Astrocyte (in vitro differentiated cells and primary cell): ENCODE data around the gene CTSD. TPM values are rescaled to one million over a fixed set of nuclear protein-coding genes. Genes with fewer than 3 reads are reported as not detected.

Experiments
- DNase-seq: peaks from one replicate; pipeline ENCODE4 v3.0.0-alpha.2; 2010; ENCODE audit warnings: low read depth
- FAIRE-seq: peaks from 2 replicates; lab custom pipeline; 2011; peaks lifted over from hg19 to GRCh38; lab: Jason Lieb, UNC
- H2AFZ ChIP-seq: 2 replicates; pipeline ENCODE4 v1.6.0; 2012; ENCODE audit warnings: low read depth, low read length, inconsistent platforms
- H3K27ac ChIP-seq: 2 replicates; pipeline ENCODE4 v1.5.1; 2011; ENCODE audit warnings: low read depth, low read length, inconsistent platforms
- H3K27me3 ChIP-seq: 2 replicates; pipeline ENCODE4 v1.6.0; 2011; ENCODE audit warnings: low read length, inconsistent platforms; ENCODE audit not compliant: insufficient read depth
- H3K36me3 ChIP-seq: 2 replicates; pipeline ENCODE4 v1.5.1; 2011; ENCODE audit warnings: low read length, inconsistent platforms; ENCODE audit not compliant: insufficient read depth
- H3K4me1 ChIP-seq: 2 replicates; pipeline ENCODE4 v1.5.1; 2011; ENCODE audit warnings: low read length, inconsistent platforms; ENCODE audit not compliant: insufficient read depth
- H3K4me2 ChIP-seq: 2 replicates; pipeline ENCODE4 v1.6.0; 2012; ENCODE audit warnings: low read length, inconsistent platforms
- H3K4me3 ChIP-seq: 2 replicates; pipeline ENCODE4 v1.5.1; 2011; ENCODE audit warnings: low read depth, mild to moderate bottlenecking, low read length, inconsistent platforms; ENCODE audit not compliant: insufficient read depth
- H3K79me2 ChIP-seq: 2 replicates; pipeline ENCODE4 v1.6.0; 2012; ENCODE audit warnings: mild to moderate bottlenecking, low read length, inconsistent platforms; ENCODE audit not compliant: insufficient read depth
- H3K9ac ChIP-seq: 2 replicates; pipeline ENCODE4 v1.6.0; 2012; ENCODE audit warnings: mild to moderate bottlenecking, low read length, inconsistent platforms
- H3K9me3 ChIP-seq: 2 replicates; pipeline ENCODE4 v1.5.1; 2012; ENCODE audit warnings: low read depth, mild to moderate bottlenecking, low read length, inconsistent platforms; ENCODE audit not compliant: insufficient read depth
- H4K20me1 ChIP-seq: 2 replicates; pipeline ENCODE4 v1.6.0; 2012; ENCODE audit warnings: low read length, inconsistent platforms; ENCODE audit not compliant: insufficient read depth
- H3K27ac Mint-ChIP-seq: one replicate; pipeline ENCODE4 v1.8.0; 2021; ENCODE audit warnings: mild to moderate bottlenecking, mixed read lengths; ENCODE audit not compliant: unreplicated experiment
- H3K27me3 Mint-ChIP-seq: one replicate; pipeline ENCODE4 v1.8.0; 2021; ENCODE audit warnings: low read depth, mixed read lengths; ENCODE audit not compliant: unreplicated experiment
- H3K36me3 Mint-ChIP-seq: one replicate; pipeline ENCODE4 v1.8.0; 2021; ENCODE audit warnings: low read depth, mixed read lengths; ENCODE audit not compliant: unreplicated experiment
- H3K4me1 Mint-ChIP-seq: one replicate; pipeline ENCODE4 v1.8.0; 2021; ENCODE audit warnings: low read depth, mixed read lengths; ENCODE audit not compliant: unreplicated experiment
- H3K4me3 Mint-ChIP-seq: one replicate; pipeline ENCODE4 v1.8.0; 2021; ENCODE audit warnings: mild to moderate bottlenecking, moderate library complexity, mixed read lengths; ENCODE audit not compliant: unreplicated experiment
- H3K9me3 Mint-ChIP-seq: one replicate; pipeline ENCODE4 v1.8.0; 2021; ENCODE audit warnings: mild to moderate bottlenecking, mixed read lengths; ENCODE audit not compliant: unreplicated experiment
- EZH2 ChIP-seq: IDR thresholded peaks from 2 replicates; pipeline ENCODE4 v1.6.1; 2012; ENCODE audit warnings: mild to moderate bottlenecking, low read length, inconsistent platforms; ENCODE audit not compliant: insufficient read depth
- total RNA-seq: library from RNA; stranded (reverse); gene quantifications from 2 replicates; pipeline ENCODE4 v1.2.1, GENCODE V29; 2021
- TF ChIP-seq, protein P1 (sequence below): IDR thresholded peaks from 2 replicates; pipeline ENCODE4 v1.5.1; 2011; ENCODE audit warnings: low read depth, mild to moderate bottlenecking, inconsistent platforms, low read length, moderate library complexity; ENCODE audit not compliant: insufficient read depth

Gene CTSD
- total RNA-seq, 1 donor from 2014 or later, result 290 TPM

DNA sequence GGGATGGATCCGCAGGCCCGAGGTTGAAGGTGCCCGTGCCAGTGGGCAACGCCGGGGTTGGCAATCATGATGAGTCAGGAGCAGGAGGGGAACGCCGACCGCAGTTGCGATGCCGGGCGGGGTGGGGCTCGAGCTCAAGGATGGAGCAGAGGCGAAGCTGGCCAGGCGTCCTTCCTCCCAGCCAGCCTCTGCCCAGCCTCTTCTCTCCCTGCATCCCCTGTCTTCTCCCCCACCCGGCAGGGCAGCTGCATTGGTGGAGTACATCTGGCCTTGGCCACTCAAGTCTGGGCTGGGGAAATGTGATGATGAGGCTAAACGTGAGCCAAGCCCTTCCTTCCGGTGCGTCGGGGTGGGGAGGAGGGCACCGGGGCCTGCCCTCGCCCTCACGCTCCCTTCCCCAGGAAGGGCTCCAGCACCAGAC is 17.2 kb downstream of the CTSD start:
- peaks cover 23% of the 10 kb centered on the region for H4K20me1 ChIP-seq
- H3K4me2 ChIP-seq, result no peak overlapping the region
- TF ChIP-seq, protein P1, sequence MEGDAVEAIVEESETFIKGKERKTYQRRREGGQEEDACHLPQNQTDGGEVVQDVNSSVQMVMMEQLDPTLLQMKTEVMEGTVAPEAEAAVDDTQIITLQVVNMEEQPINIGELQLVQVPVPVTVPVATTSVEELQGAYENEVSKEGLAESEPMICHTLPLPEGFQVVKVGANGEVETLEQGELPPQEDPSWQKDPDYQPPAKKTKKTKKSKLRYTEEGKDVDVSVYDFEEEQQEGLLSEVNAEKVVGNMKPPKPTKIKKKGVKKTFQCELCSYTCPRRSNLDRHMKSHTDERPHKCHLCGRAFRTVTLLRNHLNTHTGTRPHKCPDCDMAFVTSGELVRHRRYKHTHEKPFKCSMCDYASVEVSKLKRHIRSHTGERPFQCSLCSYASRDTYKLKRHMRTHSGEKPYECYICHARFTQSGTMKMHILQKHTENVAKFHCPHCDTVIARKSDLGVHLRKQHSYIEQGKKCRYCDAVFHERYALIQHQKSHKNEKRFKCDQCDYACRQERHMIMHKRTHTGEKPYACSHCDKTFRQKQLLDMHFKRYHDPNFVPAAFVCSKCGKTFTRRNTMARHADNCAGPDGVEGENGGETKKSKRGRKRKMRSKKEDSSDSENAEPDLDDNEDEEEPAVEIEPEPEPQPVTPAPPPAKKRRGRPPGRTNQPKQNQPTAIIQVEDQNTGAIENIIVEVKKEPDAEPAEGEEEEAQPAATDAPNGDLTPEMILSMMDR, result no peak
- TF ChIP-seq EZH2, result no peak
- H3K4me3 ChIP-seq, result no peak overlapping the region
- H3K4me1 ChIP-seq, result peaks cover 27% of the 10 kb centered on the region
- Mint-ChIP-seq H3K4me1 (peaks cover 12% of the 10 kb centered on the region), H3K27ac (no peak overlapping the region), H3K27me3 (peaks cover 9% of the 10 kb centered on the region), H3K9me3 (no peaks in the 10 kb centered on the region), H3K36me3 (peaks cover 6% of the 10 kb centered on the region), H3K4me3 (no peak overlapping the region)
- H3K79me2 ChIP-seq, result no peaks in the 10 kb centered on the region
- H3K27ac ChIP-seq, result no peak overlapping the region
- H3K9ac ChIP-seq, result no peak overlapping the region
- DNase-seq (no peak), FAIRE-seq (no peak)
- H3K27me3 ChIP-seq, result no peaks in the 10 kb centered on the region
- H3K36me3 ChIP-seq, result no peaks in the 10 kb centered on the region
- H2AFZ ChIP-seq, result no peak overlapping the region
- peaks cover 8% of the 10 kb centered on the region for H3K9me3 ChIP-seq

DNA sequence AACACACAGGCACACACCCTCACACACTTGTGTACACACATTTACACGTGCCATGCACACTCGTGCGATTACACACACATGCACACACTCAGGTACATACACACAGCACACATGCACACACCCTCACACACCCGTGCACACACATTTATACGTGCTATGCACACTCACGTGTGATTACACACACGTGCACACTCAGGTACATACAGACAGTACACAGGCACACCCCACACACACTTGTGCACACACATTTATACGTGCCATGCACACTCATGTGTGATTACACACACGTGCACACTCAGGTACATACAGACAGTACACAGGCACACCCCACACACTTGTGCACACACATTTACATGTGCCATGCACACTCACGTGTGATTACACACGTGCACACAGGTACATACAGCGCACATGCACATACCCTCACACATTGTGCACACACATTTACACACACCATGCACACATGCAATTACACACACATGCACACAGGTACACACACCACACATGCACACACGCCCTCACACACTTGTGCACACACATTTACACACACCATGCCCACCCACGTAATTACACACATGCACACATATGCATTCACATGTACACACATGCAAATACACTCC is 17.9 kb downstream of the CTSD start:
- no peaks in the 10 kb centered on the region for H3K79me2 ChIP-seq
- peaks cover 23% of the 10 kb centered on the region for H4K20me1 ChIP-seq
- no peak overlapping the region for H3K27ac Mint-ChIP-seq
- no peak overlapping the region for H2AFZ ChIP-seq
- FAIRE-seq (no peak), DNase-seq (no peak)
- TF ChIP-seq, protein P1, result no peak
- TF ChIP-seq EZH2, result no peak
- H3K9me3 Mint-ChIP-seq, result no peaks in the 10 kb centered on the region
- no peaks in the 10 kb centered on the region for H3K36me3 ChIP-seq
- peaks cover 6% of the 10 kb centered on the region for H3K36me3 Mint-ChIP-seq
- no peaks in the 10 kb centered on the region for H3K27me3 ChIP-seq
- H3K9ac ChIP-seq, result no peak overlapping the region
- peaks cover 9% of the 10 kb centered on the region for H3K27me3 Mint-ChIP-seq
- peaks cover 21% of the 10 kb centered on the region for H3K4me1 ChIP-seq
- H3K4me2 ChIP-seq, result no peak overlapping the region
- no peak overlapping the region for H3K4me3 Mint-ChIP-seq
- peaks cover 12% of the 10 kb centered on the region for H3K4me1 Mint-ChIP-seq
- no peak overlapping the region for H3K27ac ChIP-seq
- no peak overlapping the region for H3K4me3 ChIP-seq
- H3K9me3 ChIP-seq, result peaks cover 8% of the 10 kb centered on the region

DNA sequence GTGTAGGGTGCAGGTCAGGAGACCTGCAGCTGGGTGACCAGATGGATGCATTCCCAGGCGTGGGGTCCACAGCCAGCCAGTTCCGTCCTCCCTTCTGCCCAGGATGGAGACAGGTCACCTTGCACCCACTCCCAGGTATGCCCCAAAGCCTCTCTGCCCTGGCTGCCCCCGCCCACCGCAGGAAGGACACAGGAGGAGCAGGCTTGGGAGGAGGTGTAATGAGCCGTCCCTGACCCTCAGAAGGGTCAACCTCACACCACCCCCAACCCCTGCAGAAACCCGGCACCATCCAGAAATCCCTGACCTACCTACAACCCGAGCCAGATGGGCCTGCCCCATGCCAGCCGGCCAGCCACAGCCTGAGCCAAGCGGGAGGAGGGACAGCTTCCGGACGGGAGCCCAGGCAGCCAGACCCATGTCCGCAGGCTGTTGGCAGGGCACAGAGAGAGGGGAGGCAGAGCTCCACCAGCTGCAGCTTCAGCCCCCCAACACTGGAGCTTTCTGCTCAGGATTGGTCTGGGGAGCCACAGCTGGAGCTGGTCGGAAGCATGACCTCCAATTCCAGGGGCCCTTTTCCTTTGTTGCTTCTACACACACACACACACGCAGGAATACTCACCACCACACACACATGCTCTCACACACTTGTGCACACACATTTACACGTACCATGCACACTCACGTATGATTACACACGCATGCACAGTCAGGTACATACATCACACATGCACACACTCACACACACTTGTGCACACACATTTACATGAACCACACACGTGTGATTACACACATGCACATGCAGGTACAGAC is 18.6 kb downstream of the CTSD start:
- FAIRE-seq (no peak), DNase-seq (no peak)
- H3K79me2 ChIP-seq, result no peaks in the 10 kb centered on the region
- no peak overlapping the region for H3K9ac ChIP-seq
- H3K27me3 Mint-ChIP-seq, result peaks cover 9% of the 10 kb centered on the region
- peaks cover 23% of the 10 kb centered on the region for H4K20me1 ChIP-seq
- H3K9me3 ChIP-seq, result peaks cover 8% of the 10 kb centered on the region
- H3K4me3 Mint-ChIP-seq, result no peak overlapping the region
- H3K36me3 ChIP-seq, result no peaks in the 10 kb centered on the region
- H3K4me3 ChIP-seq, result no peak overlapping the region
- peaks cover 7% of the 10 kb centered on the region for H3K4me1 Mint-ChIP-seq
- TF ChIP-seq, protein P1, result no peak
- no peak for TF ChIP-seq EZH2
- H3K4me2 ChIP-seq, result no peak overlapping the region
- no peak overlapping the region for H3K27ac Mint-ChIP-seq
- no peak overlapping the region for H2AFZ ChIP-seq
- H3K27ac ChIP-seq, result no peak overlapping the region
- H3K4me1 ChIP-seq, result peaks cover 14% of the 10 kb centered on the region
- H3K9me3 Mint-ChIP-seq, result peaks cover 3% of the 10 kb centered on the region
- peaks cover 4% of the 10 kb centered on the region for H3K36me3 Mint-ChIP-seq
- no peaks in the 10 kb centered on the region for H3K27me3 ChIP-seq
